ENCODE measurements around the gene NR2C2.

Gene NR2C2

DNA sequence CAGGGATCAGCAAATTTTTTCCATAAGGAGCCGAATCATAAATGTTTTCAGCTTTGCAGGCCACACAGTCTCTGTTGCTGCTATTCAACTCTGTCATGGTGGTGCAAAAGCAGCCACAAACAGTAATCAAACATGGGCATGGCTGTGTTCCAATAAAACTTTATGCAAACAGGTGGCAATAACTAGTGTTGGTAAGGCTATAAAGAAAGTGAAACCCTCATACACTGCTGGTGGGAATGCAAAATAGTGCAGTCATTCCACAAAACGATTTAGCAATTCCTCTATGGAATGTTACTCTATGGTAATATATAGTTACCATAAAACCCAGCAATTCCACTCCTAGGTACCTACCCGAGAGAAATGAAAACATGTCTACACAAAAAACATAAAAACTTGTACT lies 131.7 kb downstream of the NR2C2 start:
- DNase-seq, result no peak
- intact Hi-C loops (cut with DNase I; ENCODE audit: low total_unique reads), result no loop called here
- Histone ChIP-seq H3K36me3 (peaks cover 92 to 98% (median 97%) of the 10 kb centered on the region in 3 donors), H3K27ac (no peak overlapping the region), H3K4me1 (no peaks in the 10 kb centered on the region), H3K4me3 (no peak overlapping the region), H3K9me3 (no peaks in the 10 kb centered on the region), H3K27me3 (no peaks in the 10 kb centered on the region)
- TF ChIP-seq, protein P1, sequence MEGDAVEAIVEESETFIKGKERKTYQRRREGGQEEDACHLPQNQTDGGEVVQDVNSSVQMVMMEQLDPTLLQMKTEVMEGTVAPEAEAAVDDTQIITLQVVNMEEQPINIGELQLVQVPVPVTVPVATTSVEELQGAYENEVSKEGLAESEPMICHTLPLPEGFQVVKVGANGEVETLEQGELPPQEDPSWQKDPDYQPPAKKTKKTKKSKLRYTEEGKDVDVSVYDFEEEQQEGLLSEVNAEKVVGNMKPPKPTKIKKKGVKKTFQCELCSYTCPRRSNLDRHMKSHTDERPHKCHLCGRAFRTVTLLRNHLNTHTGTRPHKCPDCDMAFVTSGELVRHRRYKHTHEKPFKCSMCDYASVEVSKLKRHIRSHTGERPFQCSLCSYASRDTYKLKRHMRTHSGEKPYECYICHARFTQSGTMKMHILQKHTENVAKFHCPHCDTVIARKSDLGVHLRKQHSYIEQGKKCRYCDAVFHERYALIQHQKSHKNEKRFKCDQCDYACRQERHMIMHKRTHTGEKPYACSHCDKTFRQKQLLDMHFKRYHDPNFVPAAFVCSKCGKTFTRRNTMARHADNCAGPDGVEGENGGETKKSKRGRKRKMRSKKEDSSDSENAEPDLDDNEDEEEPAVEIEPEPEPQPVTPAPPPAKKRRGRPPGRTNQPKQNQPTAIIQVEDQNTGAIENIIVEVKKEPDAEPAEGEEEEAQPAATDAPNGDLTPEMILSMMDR (IDR thresholded peaks at IDR 0.05), result no peak

DNA sequence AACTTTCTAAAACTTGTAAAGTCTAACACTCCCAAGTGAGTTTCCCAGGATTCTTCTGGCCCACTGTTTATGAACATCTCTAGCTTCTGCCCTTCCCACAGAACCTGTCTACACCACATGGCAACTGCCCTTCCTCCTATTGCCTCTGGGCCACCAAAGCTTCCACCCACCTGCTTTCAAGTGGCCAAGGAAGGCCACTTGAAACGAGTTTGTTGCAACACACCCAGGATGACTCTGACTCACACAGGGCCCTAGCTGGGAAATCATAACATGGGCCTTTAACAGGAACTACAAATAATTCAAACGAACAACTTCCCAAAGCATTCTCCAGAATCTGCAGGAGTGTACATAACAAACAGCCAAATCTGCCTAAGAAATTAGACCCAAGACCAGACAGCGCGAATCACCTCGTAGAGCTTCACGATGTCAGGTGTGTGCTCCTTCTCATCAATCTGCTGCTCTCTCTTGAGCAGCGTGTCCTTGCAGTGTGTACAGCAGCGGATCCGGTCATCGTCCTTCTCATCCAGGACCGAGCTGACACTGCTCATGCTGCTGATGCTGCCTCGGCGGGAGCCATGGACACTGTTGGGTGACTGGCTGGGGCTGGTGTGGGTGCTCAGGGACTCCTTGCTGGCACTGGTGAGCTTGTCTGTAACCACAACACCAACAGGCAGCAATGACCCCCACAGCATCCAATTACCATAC lies 134.7 kb downstream of the NR2C2 start:
- Histone ChIP-seq H3K4me1 (no peaks in the 10 kb centered on the region), H3K4me3 (no peak overlapping the region), H3K27ac (no peak overlapping the region), H3K9me3 (no peaks in the 10 kb centered on the region), H3K27me3 (no peaks in the 10 kb centered on the region), H3K36me3 (peaks cover 82 to 97% (median 87%) of the 10 kb centered on the region in 3 donors)
- TF ChIP-seq, protein P1 (IDR thresholded peaks at IDR 0.05), result no peak
- intact Hi-C loops (cut with DNase I; ENCODE audit: low total_unique reads), result no loop called here
- no peak for DNase-seq

DNA sequence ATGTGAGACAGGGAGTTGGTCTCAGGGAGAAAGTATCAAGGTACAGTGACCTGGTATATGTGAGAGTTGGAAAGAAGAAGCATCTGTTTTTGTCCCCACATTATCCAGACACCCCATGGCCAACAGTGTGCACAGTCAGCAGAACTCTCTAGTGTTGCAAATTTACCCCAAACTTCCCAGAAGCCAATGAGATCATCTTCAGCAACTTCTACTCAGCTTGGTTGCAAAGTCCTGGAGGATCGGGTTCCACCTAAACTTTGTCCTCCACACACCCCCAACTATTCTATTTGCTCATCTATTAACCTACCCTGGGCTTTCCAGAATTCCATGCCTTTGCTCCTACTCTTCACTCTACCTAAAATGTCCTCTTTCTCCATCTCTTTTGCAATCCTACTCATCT lies 135.9 kb downstream of the NR2C2 start:
- intact Hi-C loops (cut with DNase I; ENCODE audit: low total_unique reads), result no loop called here
- DNase-seq, result no peak

DNA sequence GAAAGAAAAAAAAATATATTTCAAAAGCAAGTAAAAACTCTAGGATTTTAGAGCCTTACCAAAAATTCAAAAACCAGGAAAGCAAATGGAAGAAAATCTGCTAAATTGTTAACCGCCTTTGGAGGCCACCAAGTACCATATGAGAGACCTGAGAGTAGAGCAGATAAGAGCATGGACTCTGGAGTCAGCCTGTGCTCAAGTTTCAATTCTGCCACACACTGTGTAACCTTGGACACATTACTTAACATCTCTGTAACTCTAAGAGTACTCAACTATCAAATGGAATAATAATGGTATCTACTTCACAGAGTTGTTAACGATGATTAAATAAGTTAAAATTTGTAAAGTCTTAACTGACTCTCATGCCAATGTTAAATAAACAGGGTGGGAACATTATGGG lies 138.9 kb downstream of the NR2C2 start:
- Histone ChIP-seq H3K27ac (no peak overlapping the region), H3K4me3 (no peak overlapping the region), H3K4me1 (no peaks in the 10 kb centered on the region), H3K27me3 (no peaks in the 10 kb centered on the region), H3K36me3 (peaks cover 76 to 94% (median 83%) of the 10 kb centered on the region in 3 donors), H3K9me3 (no peaks in the 10 kb centered on the region)
- TF ChIP-seq, protein P1 (IDR thresholded peaks at IDR 0.05), result no peak
- intact Hi-C loops (cut with DNase I; ENCODE audit: low total_unique reads), result no loop called here
- no peak for DNase-seq

More for the DNA sequence above, 135.9 kb downstream of the NR2C2 start:
- H3K27ac ChIP-seq, result no peak overlapping the region
- TF ChIP-seq, protein P1 (IDR thresholded peaks at IDR 0.05), result no peak
- no peaks in the 10 kb centered on the region for H3K9me3 ChIP-seq
- no peaks in the 10 kb centered on the region for H3K27me3 ChIP-seq
- H3K4me3 ChIP-seq, result no peak overlapping the region
- no peaks in the 10 kb centered on the region for H3K4me1 ChIP-seq
- peaks cover 74 to 97% (median 87%) of the 10 kb centered on the region in 3 donors for H3K36me3 ChIP-seq

DNA sequence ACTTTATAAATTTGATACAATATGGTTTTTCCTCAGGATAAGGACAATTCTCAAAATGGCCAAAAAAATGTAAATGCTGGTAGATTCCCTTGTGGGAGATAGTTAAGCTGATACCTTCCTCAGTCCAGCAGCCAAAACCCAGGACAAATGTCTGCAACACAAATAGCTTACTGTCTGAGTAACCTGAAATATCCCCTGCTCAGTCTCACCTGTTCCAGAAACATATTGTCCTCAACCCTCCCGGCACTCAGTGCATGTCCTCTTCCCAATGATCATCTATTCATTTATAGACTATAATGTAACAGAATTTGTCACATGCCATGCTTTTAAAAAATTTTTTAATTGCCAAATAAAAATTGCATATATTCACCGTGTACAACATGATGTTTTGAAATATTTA lies 139.3 kb downstream of the NR2C2 start:
- intact Hi-C loops (cut with DNase I; ENCODE audit: low total_unique reads), result no loop called here
- Histone ChIP-seq H3K27me3 (no peaks in the 10 kb centered on the region), H3K4me3 (no peak overlapping the region), H3K36me3 (peaks cover 76 to 94% (median 83%) of the 10 kb centered on the region in 3 donors), H3K9me3 (no peaks in the 10 kb centered on the region), H3K27ac (no peak overlapping the region), H3K4me1 (no peaks in the 10 kb centered on the region)
- DNase-seq, result no peak
- TF ChIP-seq, protein P1 (IDR thresholded peaks at IDR 0.05), result no peak

Data from tibial artery (tissue), 4 donors.